Subcutaneous abdominal adipose tissue (tissue), 5 donors: ENCODE data around the gene LRRN4CL.
A peak's percentile ranks its signal among the peaks of the same experiment; 100 is the strongest.

Experiments used
- H3K27ac ChIP-seq: one replicate; pipeline ENCODE4 v1.7.0; 2013; ENCODE audit warnings: low read depth, mild to moderate bottlenecking, inconsistent platforms, low read length, moderate library complexity
- H3K27me3 ChIP-seq, 5 donors: one replicate each; pipeline ENCODE4 v1.7.0; 2013; ENCODE audit warnings: low read length in 5 of 5, inconsistent platforms in 1 of 5; ENCODE audit not compliant: control insufficient read depth in 5 of 5, insufficient read depth in 4 of 5
- H3K36me3 ChIP-seq, 5 donors: one replicate each; pipeline ENCODE4 v1.7.0; 2013; ENCODE audit warnings: low read length in 5 of 5; ENCODE audit not compliant: control insufficient read depth in 5 of 5, insufficient read depth in 5 of 5
- H3K4me1 ChIP-seq, 5 donors: one replicate each; pipeline ENCODE4 v1.7.0; 2013; ENCODE audit warnings: low read length in 5 of 5, mild to moderate bottlenecking in 3 of 5, moderate library complexity in 1 of 5; ENCODE audit not compliant: control insufficient read depth in 5 of 5, insufficient read depth in 5 of 5
- H3K4me3 ChIP-seq, 5 donors: one replicate each; pipeline ENCODE4 v1.7.0; 2013; ENCODE audit warnings: low read length in 5 of 5, low read depth in 1 of 5
- H3K9ac ChIP-seq, 5 donors: one replicate each; pipeline ENCODE4 v1.7.0; 2013; ENCODE audit warnings: low read length in 5 of 5, mild to moderate bottlenecking in 4 of 5, moderate library complexity in 3 of 5
- H3K9me3 ChIP-seq, 5 donors: one replicate each; pipeline ENCODE4 v1.7.0; 2013; ENCODE audit warnings: low read length in 5 of 5; ENCODE audit not compliant: control insufficient read depth in 5 of 5
- donor health status: healthy.
- donor health status: healthy.
- donor health status: healthy.
- donor health status: healthy.
- donor health status: healthy.

The LRRN4CL gene

DNA sequence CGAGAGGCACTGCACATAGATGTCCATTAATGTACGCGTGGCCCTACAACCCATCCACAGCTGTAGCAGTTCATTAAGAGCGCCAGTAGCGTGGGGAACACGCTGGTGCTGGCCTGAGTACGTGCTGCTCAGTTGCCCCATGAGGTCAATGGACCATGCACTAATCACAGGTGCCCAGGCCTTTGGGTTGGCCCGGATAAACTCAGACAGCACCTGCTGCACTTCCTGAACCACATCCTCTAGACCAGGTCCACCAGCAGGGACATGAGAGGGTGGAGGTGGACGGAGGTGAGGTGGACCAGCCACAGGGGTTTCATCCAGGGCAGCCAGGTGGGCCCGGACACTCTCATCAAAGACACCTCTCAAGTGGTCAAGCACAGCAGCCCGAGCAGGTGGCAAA is 39.8 kb downstream of the LRRN4CL start:
- peaks cover 7 to 39% (median 39%) of the 10 kb centered on the region in 5 donors for H3K4me1 ChIP-seq
- no peak overlapping the region for H3K27ac ChIP-seq

DNA sequence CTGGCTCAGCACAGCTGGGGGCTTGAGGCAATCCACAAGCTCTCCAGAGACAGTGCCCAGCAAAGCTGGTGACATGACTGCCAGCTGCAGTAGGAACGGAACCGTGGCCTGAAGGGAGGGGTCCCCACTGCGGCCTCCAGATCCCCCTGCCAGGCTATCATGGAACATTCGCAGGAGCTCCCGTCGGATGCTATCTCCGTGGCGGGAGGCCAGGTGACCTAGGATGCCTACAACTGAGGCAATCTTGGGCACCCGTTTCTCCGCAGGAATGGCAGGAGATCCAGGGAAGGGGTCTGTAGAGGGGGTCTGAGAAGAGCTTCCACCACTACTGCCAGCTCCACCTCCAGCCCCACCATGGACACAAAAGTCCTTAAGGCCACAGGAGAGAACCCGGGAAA is 40.4 kb downstream of the LRRN4CL start:
- Histone ChIP-seq H3K9me3 (no peaks in the 10 kb centered on the region), H3K9ac (no peak overlapping the region), H3K36me3 (peaks cover 0 to 32% (median 28%) of the 10 kb centered on the region in 5 donors), H3K4me3 (no peak overlapping the region), H3K27me3 (no peaks in the 10 kb centered on the region), H3K4me1 (peaks cover 7 to 44% (median 39%) of the 10 kb centered on the region in 5 donors), H3K27ac (no peak overlapping the region)

More for the DNA sequence above, 39.8 kb downstream of the LRRN4CL start:
- peaks cover 0 to 27% (median 24%) of the 10 kb centered on the region in 5 donors for H3K36me3 ChIP-seq
- no peaks in the 10 kb centered on the region for H3K27me3 ChIP-seq
- no peaks in the 10 kb centered on the region for H3K9me3 ChIP-seq
- H3K9ac ChIP-seq = no peak overlapping the region
- H3K4me3 ChIP-seq = no peak overlapping the region

DNA sequence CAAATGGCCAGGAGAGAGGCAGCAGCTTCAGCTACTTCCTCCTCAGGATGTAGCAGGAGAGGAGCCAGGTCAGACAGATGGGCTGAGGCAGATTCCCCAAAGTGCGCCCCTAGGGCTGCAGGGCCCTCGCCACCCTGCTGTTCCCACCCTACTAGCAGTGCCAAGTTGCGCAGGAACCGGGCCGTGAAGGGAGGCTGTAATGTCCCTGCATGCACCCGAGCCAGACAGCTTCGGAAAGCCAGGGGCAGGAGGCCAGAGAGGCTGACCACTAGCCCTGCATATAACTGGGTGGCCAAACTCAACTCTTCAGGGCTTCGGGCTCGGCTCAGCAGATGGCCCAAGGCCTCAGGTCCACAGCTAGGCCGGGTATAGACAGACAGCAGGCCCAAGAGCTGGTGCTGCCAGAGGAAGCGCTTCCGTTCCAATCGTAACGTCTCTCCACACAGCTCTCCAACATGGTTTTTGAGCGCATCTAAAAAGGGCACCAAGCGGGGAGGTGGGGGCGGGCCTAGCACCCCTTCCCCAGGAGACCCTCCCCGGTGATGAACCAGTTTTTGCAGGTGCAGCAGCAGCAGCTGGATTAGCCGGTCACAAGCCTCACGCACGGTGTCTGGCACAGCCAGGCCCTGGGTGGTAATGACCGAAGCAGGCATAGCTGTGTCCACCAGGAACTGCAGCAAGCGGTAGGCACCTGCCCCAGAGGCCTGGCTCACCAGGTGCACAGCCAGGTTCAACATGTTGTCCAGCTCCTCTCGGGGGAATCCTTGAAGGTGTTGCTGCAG is 41.0 kb downstream of the LRRN4CL start:
- H3K36me3 ChIP-seq = peaks cover 0 to 36% (median 29%) of the 10 kb centered on the region in 5 donors
- H3K27me3 ChIP-seq = no peaks in the 10 kb centered on the region
- no peak overlapping the region for H3K4me3 ChIP-seq
- no peak overlapping the region for H3K27ac ChIP-seq
- H3K4me1 ChIP-seq = peaks cover 7 to 44% (median 39%) of the 10 kb centered on the region in 5 donors
- no peak overlapping the region for H3K9ac ChIP-seq
- no peaks in the 10 kb centered on the region for H3K9me3 ChIP-seq

DNA sequence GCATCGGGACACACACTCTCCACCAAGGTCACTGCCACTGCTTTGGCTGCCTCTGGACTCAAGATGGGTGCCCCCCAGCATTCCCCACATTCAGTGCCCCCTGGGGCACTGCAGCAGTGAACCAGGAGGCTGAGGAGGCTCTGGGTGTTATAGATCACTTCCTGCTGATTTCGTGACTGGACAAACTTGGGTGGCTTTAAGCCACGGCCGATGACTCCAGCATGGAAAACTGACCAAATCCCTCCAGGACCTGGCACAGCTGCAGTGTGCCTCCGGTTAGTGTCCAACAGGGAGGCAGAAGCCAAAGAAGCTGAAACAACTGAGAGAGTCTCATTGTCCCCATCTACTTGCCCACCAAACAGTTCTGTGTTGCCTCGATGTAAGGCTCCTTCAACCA is 41.7 kb downstream of the LRRN4CL start:
- H3K9ac ChIP-seq = peak overlapping the region in 1 of 5 donors; percentile 2
- no peaks in the 10 kb centered on the region for H3K27me3 ChIP-seq
- H3K9me3 ChIP-seq = no peaks in the 10 kb centered on the region
- no peak overlapping the region for H3K4me3 ChIP-seq
- peaks cover 7 to 42% (median 34%) of the 10 kb centered on the region in 5 donors for H3K4me1 ChIP-seq
- no peak overlapping the region for H3K27ac ChIP-seq
- H3K36me3 ChIP-seq = peaks cover 0 to 41% (median 33%) of the 10 kb centered on the region in 5 donors

DNA sequence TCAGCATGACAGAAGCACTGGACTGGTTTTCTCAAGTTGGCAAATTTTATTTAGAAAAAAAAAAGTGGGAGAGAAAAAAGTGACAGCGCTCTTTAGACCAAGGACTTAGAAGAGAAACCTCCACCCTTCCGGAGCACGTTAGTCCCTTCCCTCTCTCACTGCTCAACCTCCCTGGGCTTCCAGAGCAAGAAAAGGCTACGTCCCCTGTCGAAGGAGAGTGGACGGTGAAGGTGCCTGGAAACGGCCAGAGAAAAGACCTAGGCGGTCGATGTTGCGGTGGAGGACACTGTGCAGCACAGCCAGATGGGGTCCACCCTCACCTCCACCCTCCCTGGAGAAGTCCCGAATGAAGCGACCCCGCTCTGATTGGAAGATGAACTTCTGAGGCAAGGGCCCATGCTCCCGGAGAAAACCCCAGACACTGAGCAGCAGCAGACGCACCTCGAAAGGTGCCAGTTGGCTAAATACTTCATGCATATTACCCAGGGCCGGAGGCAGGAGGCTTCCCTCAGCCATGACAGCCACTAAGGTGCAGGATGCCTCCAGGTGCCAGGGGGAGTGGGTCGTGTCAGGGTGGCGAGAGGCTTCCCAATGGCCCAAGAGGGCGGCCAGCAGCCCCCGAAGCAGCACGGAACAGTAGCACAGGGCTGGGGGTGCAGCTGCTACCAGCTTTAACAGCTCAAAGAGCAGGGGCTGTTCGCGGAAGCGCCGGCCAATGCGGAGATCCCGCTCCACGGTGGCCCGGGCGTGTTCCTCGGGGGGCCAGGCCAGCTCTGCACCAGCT is 42.3 kb downstream of the LRRN4CL start:
- Histone ChIP-seq H3K4me3 (peak overlapping the region in 3 of 5 donors; percentile 28 to 95 (median 53)), H3K9ac (peak overlapping the region in 3 of 5 donors; percentile 37 to 64 (median 48)), H3K36me3 (peaks cover 0 to 43% (median 34%) of the 10 kb centered on the region in 5 donors), H3K4me1 (peaks cover 4 to 36% (median 29%) of the 10 kb centered on the region in 5 donors), H3K9me3 (no peaks in the 10 kb centered on the region), H3K27me3 (no peaks in the 10 kb centered on the region), H3K27ac (peak overlapping the region; percentile 96)

DNA sequence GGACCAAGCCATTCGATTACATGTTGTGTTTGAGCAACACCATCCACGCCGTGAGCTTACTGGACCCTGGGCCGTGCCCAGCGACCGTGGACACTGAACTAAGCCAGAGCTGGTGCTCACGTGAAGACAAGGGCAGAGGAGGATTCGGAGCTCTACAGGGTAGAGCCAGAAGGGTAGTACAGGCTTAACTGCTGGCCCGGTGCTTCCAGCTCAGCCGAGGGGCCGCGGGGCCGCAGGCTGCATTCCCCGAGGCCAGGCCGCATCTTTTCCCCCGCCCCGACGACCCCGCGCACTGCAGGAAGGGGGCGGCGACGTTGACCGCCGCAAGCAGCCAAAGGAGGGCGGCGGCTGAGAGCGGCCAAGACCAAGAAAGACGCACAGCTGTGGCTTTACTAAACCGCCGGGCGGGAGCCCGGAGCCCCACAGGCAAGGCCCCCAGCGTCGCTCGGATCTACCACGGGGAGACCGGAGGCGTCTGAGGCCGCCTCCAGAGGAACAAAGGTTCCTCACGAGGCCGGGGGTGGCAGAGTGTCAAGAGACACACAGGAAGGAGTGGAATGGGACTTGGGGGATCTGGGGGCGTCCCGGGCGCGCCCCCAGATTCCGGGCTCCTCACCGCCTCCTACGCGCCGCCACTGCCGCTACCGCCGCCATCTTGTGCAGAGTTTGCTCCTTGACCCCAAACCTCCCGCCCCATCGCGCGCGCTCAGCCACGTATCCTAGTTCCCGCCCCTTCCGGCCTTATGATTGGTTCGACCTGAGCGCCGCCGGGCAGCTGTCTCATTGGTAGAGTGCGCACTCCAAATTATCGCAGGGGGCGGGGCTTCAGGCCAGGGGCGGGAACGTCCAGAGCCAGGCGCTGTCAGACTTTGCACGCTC is 43.1 kb downstream of the LRRN4CL start, which contains the start of gene GANAB:
Gene GANAB, minus strand, starts transcription at position 668 of the 879 bp plus-strand sequence. Its CDS starts 14 bp downstream, at position 654.
- Histone ChIP-seq H3K4me1 (peaks cover 4 to 31% (median 23%) of the 10 kb centered on the region in 5 donors), H3K9me3 (no peaks in the 10 kb centered on the region), H3K4me3 (peak within 1 kb of the TSS; percentile 87 to 95 (median 90)), H3K27me3 (no peaks in the 10 kb centered on the region), H3K36me3 (peaks cover 0 to 43% (median 34%) of the 10 kb centered on the region in 5 donors), H3K9ac (peak within 1 kb of the TSS; percentile 94 to 99 (median 98)), H3K27ac (peak within 1 kb of the TSS; percentile 96)

DNA sequence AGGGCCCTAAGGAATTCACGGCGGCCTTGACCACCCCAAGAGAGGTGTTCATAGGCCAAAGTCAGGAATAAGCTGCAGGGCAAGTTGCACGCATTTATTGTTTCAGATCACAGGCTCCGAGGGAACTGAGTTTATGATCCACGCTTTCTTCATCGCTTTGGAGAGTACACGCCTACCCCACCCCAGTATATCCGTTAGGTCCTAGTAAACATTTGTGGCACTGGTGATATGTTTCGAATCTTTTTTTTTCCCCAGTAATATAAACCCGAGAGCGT is 43.7 kb downstream of the LRRN4CL start:
- Histone ChIP-seq H3K4me3 (peak overlapping the region; percentile 87 to 95 (median 90)), H3K27ac (peak overlapping the region; percentile 96), H3K4me1 (peaks cover 4 to 32% (median 26%) of the 10 kb centered on the region in 5 donors), H3K9ac (peak overlapping the region; percentile 94 to 99 (median 98)), H3K27me3 (no peaks in the 10 kb centered on the region), H3K9me3 (no peaks in the 10 kb centered on the region), H3K36me3 (peaks cover 0 to 43% (median 34%) of the 10 kb centered on the region in 5 donors)

- H3K36me3 ChIP-seq = peaks cover 0 to 41% (median 30%) of the 10 kb centered on the region in 5 donors
Measured at GRCh38 chr11:62644220-62644619, 45.1 kb downstream of the LRRN4CL start.

More at GRCh38 chr11:62644220-62644619, 45.1 kb downstream of the LRRN4CL start:
- Histone ChIP-seq H3K9ac (peak overlapping the region in 2 of 5 donors; percentile 21 to 25), H3K27me3 (no peaks in the 10 kb centered on the region), H3K4me1 (peaks cover 4 to 32% (median 26%) of the 10 kb centered on the region in 5 donors), H3K27ac (peak overlapping the region; percentile 16), H3K4me3 (no peak overlapping the region), H3K9me3 (no peaks in the 10 kb centered on the region)
